Thyroid gland (tissue), 4 donors: ENCODE results near the gene AKT1.

Experiments used
- CTCF ChIP-seq, 6 experiments: fragments of 200-600 bp in 3 of 6; fragments of 450-650 bp in 3 of 6; sonication (generic) in 3 of 6; IDR thresholded peaks; one replicate each; pipeline ENCODE4 v1.5.1; 2016 to 2019; ENCODE audit warnings: antibody characterized with exemption in 6 of 6, mild to moderate bottlenecking in 2 of 6, inconsistent platforms in 1 of 6, moderate library complexity in 1 of 6
- POLR2A ChIP-seq, 2 donors: fragments of 450-650 bp; IDR thresholded peaks; one replicate each; pipeline ENCODE4 v1.6.1; 2017; ENCODE audit warnings: antibody characterized with exemption in 2 of 2, mild to moderate bottlenecking in 2 of 2, moderate library complexity in 1 of 2

DNA sequence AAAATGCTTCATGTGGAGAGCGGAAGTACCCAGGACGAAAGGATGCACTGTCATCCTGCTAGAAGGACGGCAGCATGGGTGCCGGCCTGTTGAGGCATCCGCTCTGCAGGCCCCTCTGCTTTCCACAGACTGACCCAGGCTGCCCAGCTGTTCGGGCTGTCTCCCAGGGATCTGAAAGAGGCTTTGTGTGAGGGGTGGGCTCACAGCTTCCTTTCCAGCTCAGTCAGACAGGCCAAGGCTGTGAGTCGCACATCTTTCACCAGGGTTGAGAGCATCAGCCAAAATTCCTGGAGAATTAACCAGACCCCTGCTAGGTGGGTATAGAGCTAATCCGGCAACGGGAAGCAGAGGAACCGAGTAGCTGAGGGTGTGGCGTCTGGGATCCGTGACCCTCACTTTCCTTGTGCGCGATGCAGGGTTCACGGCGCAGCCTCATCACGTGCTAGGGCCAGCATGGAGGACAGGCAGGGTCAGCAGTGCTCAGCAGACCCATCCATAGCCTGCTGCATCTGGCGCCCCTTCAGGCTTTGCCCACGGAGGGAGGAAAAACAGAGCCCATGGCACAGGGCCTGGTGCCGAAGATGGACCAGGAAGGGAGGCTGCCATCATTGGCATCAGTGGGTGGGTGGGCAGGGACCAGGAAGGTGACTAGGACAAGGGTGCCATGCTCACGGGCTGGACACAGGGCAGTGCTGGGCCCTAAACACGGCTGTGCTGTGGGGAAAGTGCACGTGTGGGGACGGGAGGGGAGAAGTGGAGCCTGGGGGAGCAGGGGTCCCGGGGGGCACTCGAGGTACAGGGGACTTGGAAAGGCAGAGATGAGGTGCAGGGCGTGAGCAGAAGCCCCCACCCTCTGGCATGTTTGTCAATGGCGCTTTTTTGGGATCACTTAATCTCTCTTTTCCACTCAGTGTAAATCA, 51.8 kb downstream of the AKT1 start:
- TF ChIP-seq CTCF (IDR thresholded peaks at IDR 0.05) (no peak), POLR2A (IDR thresholded peaks at IDR 0.05) (no peak)
